GM12864 (cell line): ENCODE measurements around the gene NOD1.

Experiments used
- DNase-seq: peaks from one replicate; pipeline ENCODE4 v3.0.0-alpha.2; 2011; ENCODE audit warnings: low read depth
- H3K4me3 ChIP-seq: 2 replicates; pipeline ENCODE4 v1.5.1; 2011; ENCODE audit warnings: mild to moderate bottlenecking, low read depth, low read length, control low read depth
- CTCF ChIP-seq: IDR thresholded peaks from 2 replicates; pipeline ENCODE4 v1.5.1; 2011; ENCODE audit warnings: low read depth, mild to moderate bottlenecking, moderate library complexity, low read length, control low read depth, inconsistent platforms; ENCODE audit errors: missing control alignments

NOD1 gene

GRCh38 chr7:30453921-30454320 lies 24.7 kb downstream of the NOD1 start:
- H3K4me3 ChIP-seq: no peak overlapping the region
- TF ChIP-seq CTCF: no peak
- DNase-seq: no peak

DNA sequence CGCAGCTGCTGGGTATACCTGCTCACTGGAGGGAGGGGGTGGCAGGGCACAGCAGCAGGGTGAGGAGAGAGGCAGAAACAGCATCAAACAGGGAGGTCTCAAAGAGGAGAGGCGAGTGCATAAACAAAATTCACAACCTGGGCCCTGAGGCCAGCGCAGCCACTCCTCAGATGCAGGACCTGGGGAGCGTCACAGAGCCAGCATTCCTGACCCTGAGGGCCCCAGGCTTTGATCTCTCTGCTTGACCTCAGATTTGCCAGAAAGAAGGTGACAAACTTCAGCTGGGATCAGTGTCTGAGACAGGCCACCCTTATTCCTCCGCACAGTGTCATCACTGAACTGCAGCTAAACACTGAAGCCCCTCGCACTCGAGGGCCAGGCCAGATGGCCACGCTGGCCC lies 25.6 kb downstream of the NOD1 start:
- TF ChIP-seq CTCF: no peak
- no peak for DNase-seq
- H3K4me3 ChIP-seq: no peak overlapping the region

DNA sequence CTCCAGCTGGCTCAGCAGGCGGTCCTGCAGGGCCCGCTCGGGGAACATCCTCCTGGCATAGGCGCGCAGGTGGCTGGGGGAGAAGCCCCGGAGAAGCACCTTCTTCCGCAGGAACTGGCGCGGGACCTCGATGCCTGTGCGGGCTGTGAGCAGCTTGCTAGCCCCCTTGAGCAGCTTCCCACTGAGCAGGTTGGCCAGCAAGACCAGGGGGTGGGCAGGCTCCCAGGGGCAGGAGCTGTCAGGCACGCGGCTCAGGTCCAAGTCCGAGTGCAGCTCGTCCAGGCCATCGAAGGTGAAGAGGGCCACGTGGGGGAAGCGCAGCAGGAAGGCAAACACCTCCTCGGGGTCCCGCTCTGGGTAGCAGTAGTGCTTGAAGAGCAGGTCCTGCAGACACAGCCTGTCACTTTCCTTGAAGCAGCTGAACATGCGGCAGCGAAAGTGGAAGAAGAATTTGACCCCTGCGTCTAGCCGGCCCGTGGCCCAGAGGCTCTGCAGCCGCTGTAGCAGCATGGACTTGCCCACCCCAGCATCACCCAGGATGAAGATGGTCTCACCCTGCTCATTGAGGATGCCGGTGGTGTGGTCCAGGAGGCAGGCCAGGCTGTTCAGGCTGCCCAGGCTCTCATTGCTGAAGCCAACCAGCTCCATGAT lies 26.2 kb downstream of the NOD1 start:
- no peak overlapping the region for H3K4me3 ChIP-seq
- DNase-seq: no peak
- TF ChIP-seq CTCF: no peak

- DNase-seq: no peak
- no peak overlapping the region for H3K4me3 ChIP-seq
- no peak for TF ChIP-seq CTCF
Observed at GRCh38 chr7:30451539-30452279, 26.9 kb downstream of the NOD1 start.

GRCh38 chr7:30450983-30451497 lies 27.5 kb downstream of the NOD1 start:
- no peak overlapping the region for H3K4me3 ChIP-seq
- no peak for DNase-seq
- TF ChIP-seq CTCF: no peak

- H3K4me3 ChIP-seq: no peak overlapping the region
- TF ChIP-seq CTCF: no peak
- no peak for DNase-seq
Observed at GRCh38 chr7:30450240-30450982, 28.2 kb downstream of the NOD1 start.
